Kidney (tissue), 14 donors: ENCODE measurements around the gene FRMD1. TPM values are rescaled to one million over a fixed set of nuclear protein-coding genes. Genes with fewer than 3 reads are reported as not detected.
A peak's percentile ranks its signal among the peaks of the same experiment; 100 is the strongest.

ENCODE experiments used
- DNase-seq, 5 donors: peaks; one replicate each; pipeline ENCODE4 v3.0.0-alpha.2; 2013 to 2020
- FAIRE-seq: peaks from 2 replicates; lab custom pipeline; 2012; peaks lifted over from hg19 to GRCh38; lab: Jason Lieb, UNC
- H3K27ac ChIP-seq, 2 donors: one replicate each; pipeline ENCODE4 v1.7.0; 2013; ENCODE audit warnings: low read depth in 2 of 2, low read length in 2 of 2, inconsistent platforms in 1 of 2
- H3K27me3 ChIP-seq: one replicate; pipeline ENCODE4 v1.7.1; 2013; ENCODE audit warnings: low read length, inconsistent platforms; ENCODE audit not compliant: control insufficient read depth, insufficient read depth
- H3K36me3 ChIP-seq, 3 donors: one replicate each; pipeline versions ENCODE4 v1.7.0 to v1.7.1; 2013; ENCODE audit warnings: low read length in 3 of 3, control low read depth in 1 of 3, inconsistent platforms in 1 of 3; ENCODE audit not compliant: insufficient read depth in 3 of 3, control insufficient read depth in 2 of 3
- H3K4me1 ChIP-seq, 3 donors: one replicate each; pipeline versions ENCODE4 v1.7.0 to v1.7.1; 2013; ENCODE audit warnings: low read length in 3 of 3, inconsistent platforms in 1 of 3, low read depth in 1 of 3; ENCODE audit not compliant: control insufficient read depth in 2 of 3, insufficient read depth in 2 of 3
- H3K4me3 ChIP-seq, 3 donors: one replicate each; pipeline versions ENCODE4 v1.7.0 to v1.8.1; 2013; ENCODE audit warnings: low read length in 3 of 3, control low read depth in 1 of 3, inconsistent platforms in 1 of 3
- H3K9ac ChIP-seq, 3 donors: one replicate each; pipeline versions ENCODE4 v1.7.0 to v1.7.1; 2013; ENCODE audit warnings: low read length in 3 of 3, control low read depth in 1 of 3, inconsistent platforms in 1 of 3
- H3K9me3 ChIP-seq, 3 donors: one replicate each; pipeline versions ENCODE4 v1.7.0 to v1.7.1; 2013; ENCODE audit warnings: low read length in 3 of 3, control low read depth in 1 of 3, inconsistent platforms in 1 of 3; ENCODE audit not compliant: control insufficient read depth in 2 of 3, insufficient read depth in 1 of 3
- intact Hi-C: fragments of 100-400 bp; cut with DNase I; formaldehyde crosslinking; loops from one replicate; pipeline ENCODE4 v1.11.1; 2022
- polyA plus RNA-seq: library from polyadenylated mRNA; stranded (reverse); fragments of 350-450 nt; fragmentation: Illumina TruSeq; extraction: RNeasy Lipid Tissue Mini Kit (QIAGEN cat#74804); gene quantifications from one replicate; pipeline ENCODE4 v1.2.3, GENCODE V29; 2014; ENCODE audit warnings: low read depth, low replicate concordance; ENCODE audit not compliant: insufficient read depth
- total RNA-seq: library from RNA; stranded (reverse); fragmentation: NEBNext Ultra II Directional; extraction: Animal tissue kit (Norgen Biotek cat#: 25700); gene quantifications from one replicate; pipeline ENCODE4 v1.2.1, GENCODE V29; 2021
- TF ChIP-seq, protein P1 (sequence below): IDR thresholded peaks from 3 replicates; pipeline ENCODE4 v1.5.1; 2012; ENCODE audit warnings: mild to moderate bottlenecking, moderate library complexity, borderline replicate concordance; ENCODE audit not compliant: insufficient read depth; ENCODE audit errors: extremely low read depth
- donor health status: control.
- donor health status: control.
- donor health status: control.
- donor health status: control.
- donor health status: control.
- donor health status: DM: yes; HTN: yes; CAD: no.
- donor health status: Normal renal cell carcinoma (clear cell type).

FRMD1 gene
- total and polyA plus RNA-seq, 2 donors from 2014 or later: 1.1 to 7.5 TPM

DNA sequence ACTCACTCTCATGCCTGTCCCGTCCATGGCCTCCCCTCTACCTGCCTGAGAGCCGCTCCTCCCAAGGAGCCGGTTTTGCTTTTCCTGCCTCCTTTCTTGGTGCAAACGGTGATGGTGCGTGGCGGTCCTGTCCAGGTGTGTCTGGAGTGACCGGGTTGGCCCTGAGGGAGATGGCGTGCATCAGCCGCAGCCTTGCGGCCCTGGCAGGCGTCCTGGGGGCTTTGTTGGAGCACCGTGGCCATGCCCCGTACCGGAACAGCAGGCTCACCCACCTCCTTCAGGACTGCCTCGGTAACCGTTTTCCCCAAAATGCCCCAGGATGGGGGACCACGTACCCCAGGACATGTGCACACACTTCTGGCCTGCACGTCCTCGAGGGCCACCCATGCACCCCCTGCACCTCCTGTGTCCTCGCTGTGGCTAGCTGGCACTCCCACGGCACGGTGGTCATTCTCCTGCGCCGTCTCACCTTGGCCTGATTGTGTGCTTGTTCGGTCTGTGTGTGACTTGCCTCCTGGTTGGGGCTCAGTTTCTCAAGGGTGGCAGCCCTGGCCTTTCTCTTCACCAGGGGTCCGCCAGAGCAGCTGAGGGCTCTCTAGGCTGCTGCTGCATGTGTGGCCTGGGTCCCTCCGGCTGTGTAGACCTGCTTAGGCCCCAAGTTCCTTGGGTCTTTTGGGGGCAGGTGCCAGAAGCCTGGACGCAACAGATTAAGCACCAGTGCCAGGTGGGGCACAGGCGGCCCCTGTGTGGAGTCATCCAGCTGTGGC lies 36.4 kb downstream of the FRMD1 start:
- TF ChIP-seq, protein P1, sequence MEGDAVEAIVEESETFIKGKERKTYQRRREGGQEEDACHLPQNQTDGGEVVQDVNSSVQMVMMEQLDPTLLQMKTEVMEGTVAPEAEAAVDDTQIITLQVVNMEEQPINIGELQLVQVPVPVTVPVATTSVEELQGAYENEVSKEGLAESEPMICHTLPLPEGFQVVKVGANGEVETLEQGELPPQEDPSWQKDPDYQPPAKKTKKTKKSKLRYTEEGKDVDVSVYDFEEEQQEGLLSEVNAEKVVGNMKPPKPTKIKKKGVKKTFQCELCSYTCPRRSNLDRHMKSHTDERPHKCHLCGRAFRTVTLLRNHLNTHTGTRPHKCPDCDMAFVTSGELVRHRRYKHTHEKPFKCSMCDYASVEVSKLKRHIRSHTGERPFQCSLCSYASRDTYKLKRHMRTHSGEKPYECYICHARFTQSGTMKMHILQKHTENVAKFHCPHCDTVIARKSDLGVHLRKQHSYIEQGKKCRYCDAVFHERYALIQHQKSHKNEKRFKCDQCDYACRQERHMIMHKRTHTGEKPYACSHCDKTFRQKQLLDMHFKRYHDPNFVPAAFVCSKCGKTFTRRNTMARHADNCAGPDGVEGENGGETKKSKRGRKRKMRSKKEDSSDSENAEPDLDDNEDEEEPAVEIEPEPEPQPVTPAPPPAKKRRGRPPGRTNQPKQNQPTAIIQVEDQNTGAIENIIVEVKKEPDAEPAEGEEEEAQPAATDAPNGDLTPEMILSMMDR: no peak
- peaks cover 0 to 21% (median 0%) of the 10 kb centered on the region in 3 donors for H3K9me3 ChIP-seq
- no peak overlapping the region for H3K4me3 ChIP-seq
- FAIRE-seq: no peak
- intact Hi-C loops: no loop called here
- no peaks in the 10 kb centered on the region for H3K4me1 ChIP-seq
- no peak overlapping the region for H3K9ac ChIP-seq
- H3K36me3 ChIP-seq: no peaks in the 10 kb centered on the region
- H3K27ac ChIP-seq: no peak overlapping the region
- no peaks in the 10 kb centered on the region for H3K27me3 ChIP-seq
- no peak for DNase-seq

DNA sequence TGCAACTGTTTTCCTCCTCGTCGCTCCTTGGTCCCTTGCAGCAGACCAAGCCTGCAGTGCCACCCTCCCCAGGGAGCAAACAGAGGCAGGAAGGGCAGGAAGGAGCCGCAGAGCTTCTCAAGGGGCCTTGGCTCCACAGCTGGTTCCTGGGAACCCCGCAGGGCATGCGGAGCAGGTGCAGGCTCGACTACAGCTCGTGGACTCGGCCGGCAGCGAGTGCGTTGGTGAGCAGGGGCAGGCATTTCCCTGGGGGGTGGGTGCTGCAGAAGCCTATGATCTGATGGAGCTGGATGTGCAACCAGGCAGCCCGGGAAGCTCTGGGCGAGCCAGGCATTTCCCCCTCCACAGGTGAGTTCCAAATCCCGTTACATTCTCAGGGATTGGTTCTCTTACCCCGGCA lies 37.1 kb downstream of the FRMD1 start:
- no peaks in the 10 kb centered on the region for H3K4me1 ChIP-seq
- H3K27me3 ChIP-seq: no peaks in the 10 kb centered on the region
- intact Hi-C loops: no loop called here
- peak in 1 of 5 donors; percentile 69 for DNase-seq
- H3K4me3 ChIP-seq: no peak overlapping the region
- no peak overlapping the region for H3K9ac ChIP-seq
- H3K36me3 ChIP-seq: no peaks in the 10 kb centered on the region
- FAIRE-seq: no peak
- H3K27ac ChIP-seq: no peak overlapping the region
- H3K9me3 ChIP-seq: peaks cover 0 to 21% (median 0%) of the 10 kb centered on the region in 3 donors
- TF ChIP-seq, protein P1: no peak

DNA sequence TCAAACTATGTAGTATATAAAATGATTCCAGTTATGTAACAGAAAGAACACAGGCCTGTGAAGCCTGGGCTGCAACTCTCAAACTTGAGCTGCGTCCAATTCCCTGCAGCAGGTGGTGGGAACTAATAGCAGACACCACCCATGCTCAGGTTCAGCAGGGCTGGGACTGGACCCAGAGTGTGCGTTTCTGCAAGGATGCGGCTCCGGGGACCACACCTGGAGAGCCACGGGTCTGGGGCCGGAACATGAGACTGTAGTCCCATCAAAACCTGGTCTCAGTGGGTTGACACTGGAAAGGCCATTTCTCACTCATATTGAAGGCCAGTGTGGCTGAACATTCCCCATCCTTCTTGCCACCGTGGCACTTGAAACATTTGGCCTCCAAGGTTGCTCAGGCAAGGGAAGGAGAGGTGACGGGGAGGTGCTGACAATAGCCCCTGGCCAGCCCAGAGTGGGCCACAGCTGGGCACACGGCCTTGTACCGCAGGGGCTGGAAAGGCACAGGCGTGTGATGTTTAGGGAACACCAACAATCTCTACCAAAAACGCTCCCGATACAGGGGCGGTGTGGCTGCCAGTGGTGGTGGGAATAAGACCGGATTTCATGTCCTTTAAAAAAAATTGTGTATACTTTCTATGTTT lies 38.0 kb downstream of the FRMD1 start:
- Histone ChIP-seq H3K9me3 (peaks cover 0 to 21% (median 0%) of the 10 kb centered on the region in 3 donors), H3K4me1 (peaks cover 0 to under 1% (median 0%) of the 10 kb centered on the region in 3 donors), H3K36me3 (no peaks in the 10 kb centered on the region), H3K9ac (no peak overlapping the region), H3K27me3 (no peaks in the 10 kb centered on the region), H3K27ac (no peak overlapping the region), H3K4me3 (no peak overlapping the region)
- TF ChIP-seq, protein P1: no peak
- no peak for FAIRE-seq
- DNase-seq: no peak
- intact Hi-C loops: no loop called here
